ENCODE results near the gene GMIP.

DNA sequence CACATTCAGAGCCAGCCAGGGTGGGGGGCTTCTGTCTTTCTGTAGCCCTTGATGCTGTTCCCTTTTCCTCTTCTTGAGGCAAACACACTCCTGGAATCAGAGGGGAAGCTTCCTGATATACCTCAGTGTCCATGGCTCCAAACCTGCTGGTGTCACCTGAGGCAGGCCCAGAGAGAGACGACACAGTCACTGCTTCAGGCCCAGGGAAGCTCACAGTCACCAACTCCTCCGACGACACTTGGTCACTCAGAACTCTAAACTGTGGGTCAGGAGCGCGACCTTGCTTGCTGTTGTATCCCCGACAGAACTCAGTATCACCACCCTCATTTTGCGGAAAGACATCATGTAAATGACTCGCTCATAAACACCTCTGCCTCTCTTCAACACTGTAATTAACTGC, 18.9 kb upstream of the GMIP start:
- TF ChIP-seq CEBPB (IDR thresholded peaks at IDR 0.05; ENCODE audit: low read depth, low read length), result no peak
- TF ChIP-seq MAZ (IDR thresholded peaks at IDR 0.05; ENCODE audit: borderline replicate concordance, low read depth, low read length), result no peak
- TF ChIP-seq, protein P1, sequence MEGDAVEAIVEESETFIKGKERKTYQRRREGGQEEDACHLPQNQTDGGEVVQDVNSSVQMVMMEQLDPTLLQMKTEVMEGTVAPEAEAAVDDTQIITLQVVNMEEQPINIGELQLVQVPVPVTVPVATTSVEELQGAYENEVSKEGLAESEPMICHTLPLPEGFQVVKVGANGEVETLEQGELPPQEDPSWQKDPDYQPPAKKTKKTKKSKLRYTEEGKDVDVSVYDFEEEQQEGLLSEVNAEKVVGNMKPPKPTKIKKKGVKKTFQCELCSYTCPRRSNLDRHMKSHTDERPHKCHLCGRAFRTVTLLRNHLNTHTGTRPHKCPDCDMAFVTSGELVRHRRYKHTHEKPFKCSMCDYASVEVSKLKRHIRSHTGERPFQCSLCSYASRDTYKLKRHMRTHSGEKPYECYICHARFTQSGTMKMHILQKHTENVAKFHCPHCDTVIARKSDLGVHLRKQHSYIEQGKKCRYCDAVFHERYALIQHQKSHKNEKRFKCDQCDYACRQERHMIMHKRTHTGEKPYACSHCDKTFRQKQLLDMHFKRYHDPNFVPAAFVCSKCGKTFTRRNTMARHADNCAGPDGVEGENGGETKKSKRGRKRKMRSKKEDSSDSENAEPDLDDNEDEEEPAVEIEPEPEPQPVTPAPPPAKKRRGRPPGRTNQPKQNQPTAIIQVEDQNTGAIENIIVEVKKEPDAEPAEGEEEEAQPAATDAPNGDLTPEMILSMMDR (conservative IDR thresholded peaks at IDR 0.05; ENCODE audit: low read depth, low read length), result no peak
- TF ChIP-seq POLR2A (IDR thresholded peaks at IDR 0.05; ENCODE audit: low read depth, low read length), result no peak
- TF ChIP-seq RAD21 (IDR thresholded peaks at IDR 0.05; ENCODE audit: low read length), result no peak
- TF ChIP-seq RCOR1 (IDR thresholded peaks at IDR 0.05; ENCODE audit: insufficient replicate concordance, low read length), result no peak
- TF ChIP-seq FOS (IDR thresholded peaks at IDR 0.05; ENCODE audit: low read depth, low read length), result no peak
- TF ChIP-seq MAFK (IDR thresholded peaks at IDR 0.05; ENCODE audit: low read depth, low read length), result no peak
- TF ChIP-seq MXI1 (IDR thresholded peaks at IDR 0.05; ENCODE audit: borderline replicate concordance, low read depth, low read length), result no peak
- no peak for TF ChIP-seq RFX5 (IDR thresholded peaks at IDR 0.05; ENCODE audit: low read depth, low read length)
